ENCODE measurements around the gene SCN7A.

DNA sequence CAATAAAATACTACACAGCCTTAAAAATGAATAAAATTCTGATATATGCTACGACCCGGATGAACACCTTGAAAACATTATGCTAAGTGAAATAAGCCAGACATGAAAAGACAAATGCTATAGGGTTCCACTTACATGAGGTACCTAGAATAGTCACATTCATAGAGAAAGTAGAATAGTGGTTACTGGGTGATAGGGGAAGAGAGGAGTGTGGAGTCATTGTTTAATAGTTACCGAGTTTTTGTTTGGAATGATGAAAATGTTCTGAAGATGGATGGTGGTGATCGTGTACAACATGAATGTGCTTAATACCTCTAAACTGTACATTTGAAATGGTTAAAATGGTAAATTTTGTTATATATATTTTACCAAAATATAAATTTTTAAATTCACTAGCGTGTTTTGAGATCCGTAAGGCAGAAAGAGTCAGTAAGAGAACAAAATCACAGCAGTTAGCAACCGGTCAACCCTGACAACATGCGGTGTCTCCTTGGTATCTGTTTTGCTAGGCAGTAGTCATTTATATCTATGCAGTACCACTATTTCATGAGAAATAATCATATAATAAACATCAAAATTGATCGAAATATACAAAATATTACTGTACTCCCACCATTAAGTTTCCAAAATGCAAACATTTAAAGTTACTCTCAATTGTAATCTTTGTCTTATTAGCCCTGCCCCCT is 129.4 kb downstream of the SCN7A start:
- no peak for TF ChIP-seq CTCF (IDR thresholded peaks at IDR 0.05)
- no peak for TF ChIP-seq POLR2A (IDR thresholded peaks at IDR 0.05)

Data from testis (tissue), 2 donors.